ENCODE measurements around the gene NCAPH2. TPM values are rescaled to one million over a fixed set of nuclear protein-coding genes. Genes with fewer than 3 reads are reported as not detected.

Gene NCAPH2
- total RNA-seq, 3 donors from 2014 or later (not counting 1 experiment from before 2014, with no cell fraction given) = 94.5 to 106 (median 104) TPM

DNA sequence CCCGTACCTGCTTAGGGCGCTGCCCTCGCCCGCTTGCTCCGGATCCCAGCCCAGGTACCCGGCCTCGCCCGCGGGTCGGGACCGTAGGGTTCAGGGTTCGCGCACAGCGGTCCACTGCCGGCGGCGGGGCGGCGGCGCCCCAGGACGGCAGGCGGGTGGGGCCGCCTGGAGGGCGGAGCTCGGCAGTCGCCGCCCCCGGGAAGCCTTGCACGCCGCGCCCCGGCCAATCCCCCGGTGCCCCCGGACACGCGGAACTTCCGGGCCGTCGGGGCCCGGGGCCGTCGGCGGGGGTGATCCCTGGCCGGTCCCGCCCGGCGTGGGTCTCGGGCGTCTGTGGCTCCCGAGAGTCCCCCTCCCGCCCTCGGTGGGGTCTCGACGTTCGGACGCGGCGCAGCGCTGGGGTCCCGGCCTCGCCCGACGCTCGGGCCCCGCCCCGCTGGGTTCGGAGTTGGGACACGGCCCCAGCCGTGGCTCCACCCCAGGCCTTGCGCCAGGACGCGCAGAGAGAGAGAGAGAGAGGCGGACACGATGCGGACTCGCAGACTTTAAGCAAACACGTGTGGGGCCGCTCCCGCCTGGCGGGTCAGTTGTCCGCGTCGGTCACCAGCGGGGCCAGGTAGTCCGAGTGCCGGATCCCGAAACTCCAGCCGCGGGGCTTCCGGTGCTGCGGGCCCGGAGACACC is 22.0 kb downstream of the NCAPH2 start, which contains the start of gene TYMP:
Gene TYMP (minus strand): TSS at position 116 of the 683 bp plus-strand sequence. CDS start 303 bp downstream, outside the sequence.
- ATAC-seq = peak; percentile 11 to 45 (median 23)

DNA sequence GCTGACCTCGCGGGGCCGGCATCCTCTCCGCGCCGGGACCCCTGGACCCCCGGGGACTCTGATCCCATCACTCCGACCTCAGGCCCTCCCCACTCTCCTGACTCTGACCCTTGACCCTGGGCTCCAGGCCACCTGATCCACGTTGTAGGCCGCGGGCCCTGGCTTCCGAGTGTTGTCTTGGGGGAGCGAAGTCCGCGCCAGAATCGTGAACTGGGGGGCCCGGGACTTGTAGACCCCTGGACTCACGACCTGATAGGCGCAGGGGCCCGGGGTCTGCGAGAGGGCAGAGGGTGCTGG is 22.5 kb downstream of the NCAPH2 start:
- intact Hi-C loops (cut with micrococcal nuclease) = loop anchor here (2.0 kb wide), 1 partner anchor 14 kb away; the partner anchor contains the start of gene KLHDC7B
- H3K9me3 Mint-ChIP-seq = no peaks in the 10 kb centered on the region
- H3K36me3 Mint-ChIP-seq = no peaks in the 10 kb centered on the region
- H3K27me3 Mint-ChIP-seq (ENCODE audit: low read depth in 2 of 2) = peaks cover 0 to 13% of the 10 kb centered on the region in 2 donors
- WGBS (ENCODE audit: insufficient coverage) = under 1% methylated on average over 21 of the region's 21 CpGs
- H3K27me3 ChIP-seq (ENCODE audit: control insufficient read depth, insufficient read depth, low read length) = no peaks in the 10 kb centered on the region
- H3K4me1 ChIP-seq (ENCODE audit: control insufficient read depth, insufficient read depth, low read length) = peaks cover 64% of the 10 kb centered on the region
- TF ChIP-seq, protein P1, sequence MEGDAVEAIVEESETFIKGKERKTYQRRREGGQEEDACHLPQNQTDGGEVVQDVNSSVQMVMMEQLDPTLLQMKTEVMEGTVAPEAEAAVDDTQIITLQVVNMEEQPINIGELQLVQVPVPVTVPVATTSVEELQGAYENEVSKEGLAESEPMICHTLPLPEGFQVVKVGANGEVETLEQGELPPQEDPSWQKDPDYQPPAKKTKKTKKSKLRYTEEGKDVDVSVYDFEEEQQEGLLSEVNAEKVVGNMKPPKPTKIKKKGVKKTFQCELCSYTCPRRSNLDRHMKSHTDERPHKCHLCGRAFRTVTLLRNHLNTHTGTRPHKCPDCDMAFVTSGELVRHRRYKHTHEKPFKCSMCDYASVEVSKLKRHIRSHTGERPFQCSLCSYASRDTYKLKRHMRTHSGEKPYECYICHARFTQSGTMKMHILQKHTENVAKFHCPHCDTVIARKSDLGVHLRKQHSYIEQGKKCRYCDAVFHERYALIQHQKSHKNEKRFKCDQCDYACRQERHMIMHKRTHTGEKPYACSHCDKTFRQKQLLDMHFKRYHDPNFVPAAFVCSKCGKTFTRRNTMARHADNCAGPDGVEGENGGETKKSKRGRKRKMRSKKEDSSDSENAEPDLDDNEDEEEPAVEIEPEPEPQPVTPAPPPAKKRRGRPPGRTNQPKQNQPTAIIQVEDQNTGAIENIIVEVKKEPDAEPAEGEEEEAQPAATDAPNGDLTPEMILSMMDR (IDR thresholded peaks at IDR 0.05) = no peak
- H3K4me1 Mint-ChIP-seq = peaks cover 24 to 40% of the 10 kb centered on the region in 2 donors
- no peaks in the 10 kb centered on the region for H3K36me3 ChIP-seq (ENCODE audit: control insufficient read depth, insufficient read depth, low read length)
- H3K27ac ChIP-seq (ENCODE audit: low read length) = peak overlapping the region; percentile 95
- peak overlapping the region; percentile 80 for H3K4me3 ChIP-seq (ENCODE audit: low read length)
- DNase-seq = no peak
- no peaks in the 10 kb centered on the region for H3K9me3 ChIP-seq (ENCODE audit: control insufficient read depth, insufficient read depth, low read length)
- peak overlapping the region; percentile 94 for H3K4me3 Mint-ChIP-seq
- peak in 2 of 3 donors; percentile 0 to 2 for ATAC-seq
- H3K27ac Mint-ChIP-seq = peak overlapping the region; percentile 94 to 96

More for the DNA sequence above, 22.0 kb downstream of the NCAPH2 start, which contains the start of gene TYMP:
- Mint-ChIP-seq H3K27ac (peak within 1 kb of the TSS; percentile 94 to 96), H3K9me3 (no peaks in the 10 kb centered on the region), H3K4me3 (peak within 1 kb of the TSS; percentile 94), H3K36me3 (no peaks in the 10 kb centered on the region), H3K4me1 (peaks cover 25 to 41% of the 10 kb centered on the region in 2 donors), H3K27me3 (ENCODE audit: low read depth in 2 of 2) (peaks cover 0 to 13% of the 10 kb centered on the region in 2 donors)
- peak; percentile 62 to 78 for DNase-seq
- Histone ChIP-seq H3K4me1 (ENCODE audit: control insufficient read depth, insufficient read depth, low read length) (peaks cover 65% of the 10 kb centered on the region), H3K9me3 (ENCODE audit: control insufficient read depth, insufficient read depth, low read length) (no peaks in the 10 kb centered on the region), H3K36me3 (ENCODE audit: control insufficient read depth, insufficient read depth, low read length) (no peaks in the 10 kb centered on the region), H3K4me3 (ENCODE audit: low read length) (peak within 1 kb of the TSS; percentile 80), H3K27ac (ENCODE audit: low read length) (peak within 1 kb of the TSS; percentile 95), H3K27me3 (ENCODE audit: control insufficient read depth, insufficient read depth, low read length) (no peaks in the 10 kb centered on the region)
- intact Hi-C loops (cut with micrococcal nuclease) = loop anchor here (2.0 to 5.0 kb wide), 2 partner anchors 15 to 32 kb away; partner anchors contain the start of genes KLHDC7B and SYCE3
- TF ChIP-seq, protein P1 (IDR thresholded peaks at IDR 0.05) = no peak
- WGBS (ENCODE audit: insufficient coverage) = under 1% methylated on average over 92 of the region's 92 CpGs

DNA sequence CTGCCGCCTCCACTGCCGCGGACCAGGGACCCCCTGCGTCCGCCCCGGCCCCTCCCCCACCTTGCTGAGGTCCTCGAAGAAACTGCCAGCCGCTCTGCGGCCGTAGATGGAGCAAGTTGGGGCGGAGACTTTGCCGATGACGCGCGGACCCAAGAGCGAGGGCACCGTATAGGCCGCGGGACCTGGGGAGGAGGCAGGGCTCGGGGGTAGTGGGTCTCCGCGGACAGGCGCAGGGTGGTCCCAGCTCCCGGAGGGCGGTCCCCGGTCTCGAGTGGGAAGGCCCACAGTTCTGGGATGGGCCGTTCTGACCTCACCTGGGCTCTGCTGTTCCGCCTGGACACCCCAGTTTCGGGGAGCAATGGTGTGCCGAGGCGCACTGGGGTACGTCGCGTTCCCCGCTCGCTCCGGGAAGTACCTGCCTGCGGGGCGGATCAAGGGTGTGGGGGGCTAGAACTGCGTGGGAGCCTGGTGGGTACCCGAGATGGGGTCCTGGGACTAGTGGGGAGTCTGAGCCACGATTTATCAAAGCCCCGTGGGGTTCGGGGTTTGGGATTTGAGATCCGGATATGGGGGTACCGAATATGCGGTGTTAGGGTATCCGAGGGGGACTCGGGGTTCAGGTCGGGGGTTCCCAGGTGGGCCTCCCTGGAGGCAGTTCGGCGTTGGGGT is 23.0 kb downstream of the NCAPH2 start:
- peak overlapping the region; percentile 80 for H3K4me3 ChIP-seq (ENCODE audit: low read length)
- peak overlapping the region; percentile 95 for H3K27ac ChIP-seq (ENCODE audit: low read length)
- H3K4me3 Mint-ChIP-seq = peak overlapping the region; percentile 94
- H3K9me3 ChIP-seq (ENCODE audit: control insufficient read depth, insufficient read depth, low read length) = no peaks in the 10 kb centered on the region
- H3K4me1 ChIP-seq (ENCODE audit: control insufficient read depth, insufficient read depth, low read length) = peaks cover 64% of the 10 kb centered on the region
- peaks cover 24 to 40% of the 10 kb centered on the region in 2 donors for H3K4me1 Mint-ChIP-seq
- under 1% methylated on average over 53 of the region's 53 CpGs for whole genome bisulfite sequencing (ENCODE audit: insufficient coverage)
- H3K9me3 Mint-ChIP-seq = no peaks in the 10 kb centered on the region
- peaks cover 0 to 13% of the 10 kb centered on the region in 2 donors for H3K27me3 Mint-ChIP-seq (ENCODE audit: low read depth in 2 of 2)
- H3K36me3 ChIP-seq (ENCODE audit: control insufficient read depth, insufficient read depth, low read length) = no peaks in the 10 kb centered on the region
- H3K27ac Mint-ChIP-seq = peak overlapping the region; percentile 94 to 96
- H3K36me3 Mint-ChIP-seq = no peaks in the 10 kb centered on the region
- intact Hi-C loops (cut with micrococcal nuclease) = loop anchor here (1.0 to 2.0 kb wide), 2 partner anchors 8 to 14 kb away; partner anchors contain the start of gene KLHDC7B
- ATAC-seq = peak; percentile 57 to 73 (median 60)
- TF ChIP-seq, protein P1 (IDR thresholded peaks at IDR 0.05) = no peak
- H3K27me3 ChIP-seq (ENCODE audit: control insufficient read depth, insufficient read depth, low read length) = no peaks in the 10 kb centered on the region
- peak; percentile 77 to 87 for DNase-seq
